ENCODE data around the gene APIP. TPM values are rescaled to one million over a fixed set of nuclear protein-coding genes. Genes with fewer than 3 reads are reported as not detected.

APIP gene
- total RNA-seq, 4 donors from 2014 or later, result 35.6 to 54.3 (median 39.0) TPM

DNA sequence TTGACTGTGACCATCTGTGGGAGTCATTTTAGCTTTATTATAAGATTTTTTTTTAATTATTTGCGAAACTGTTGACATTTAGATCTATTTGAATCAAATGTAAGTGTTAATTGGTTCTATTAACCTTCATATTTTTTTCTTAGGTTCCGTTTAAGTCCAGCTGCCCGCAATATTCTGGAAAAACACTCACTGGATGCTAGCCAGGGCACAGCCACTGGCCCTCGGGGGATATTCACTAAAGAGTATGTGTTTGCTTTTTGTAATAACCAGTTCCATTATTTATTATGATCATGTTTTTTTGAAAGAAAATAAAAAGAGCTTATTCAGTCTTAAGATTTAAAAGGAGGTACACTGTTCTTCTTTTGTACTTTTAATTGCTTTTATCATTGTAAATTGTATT, 44.1 kb upstream of the APIP start:
- WGBS, 2 donors, result 70 to 77% methylated on average over 4 of the region's 4 CpGs
- H3K4me1 ChIP-seq, result peaks cover 3 to 7% of the 10 kb centered on the region in 2 donors
- no peaks in the 10 kb centered on the region for H3K36me3 ChIP-seq
- H3K27me3 ChIP-seq, result no peaks in the 10 kb centered on the region
- intact Hi-C loops (cut with DNase I), result no loop called here
- H3K27ac ChIP-seq, result no peak overlapping the region
- TF ChIP-seq, protein P1, sequence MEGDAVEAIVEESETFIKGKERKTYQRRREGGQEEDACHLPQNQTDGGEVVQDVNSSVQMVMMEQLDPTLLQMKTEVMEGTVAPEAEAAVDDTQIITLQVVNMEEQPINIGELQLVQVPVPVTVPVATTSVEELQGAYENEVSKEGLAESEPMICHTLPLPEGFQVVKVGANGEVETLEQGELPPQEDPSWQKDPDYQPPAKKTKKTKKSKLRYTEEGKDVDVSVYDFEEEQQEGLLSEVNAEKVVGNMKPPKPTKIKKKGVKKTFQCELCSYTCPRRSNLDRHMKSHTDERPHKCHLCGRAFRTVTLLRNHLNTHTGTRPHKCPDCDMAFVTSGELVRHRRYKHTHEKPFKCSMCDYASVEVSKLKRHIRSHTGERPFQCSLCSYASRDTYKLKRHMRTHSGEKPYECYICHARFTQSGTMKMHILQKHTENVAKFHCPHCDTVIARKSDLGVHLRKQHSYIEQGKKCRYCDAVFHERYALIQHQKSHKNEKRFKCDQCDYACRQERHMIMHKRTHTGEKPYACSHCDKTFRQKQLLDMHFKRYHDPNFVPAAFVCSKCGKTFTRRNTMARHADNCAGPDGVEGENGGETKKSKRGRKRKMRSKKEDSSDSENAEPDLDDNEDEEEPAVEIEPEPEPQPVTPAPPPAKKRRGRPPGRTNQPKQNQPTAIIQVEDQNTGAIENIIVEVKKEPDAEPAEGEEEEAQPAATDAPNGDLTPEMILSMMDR (IDR thresholded peaks at IDR 0.05), result no peak
- TF ChIP-seq POLR2A (IDR thresholded peaks at IDR 0.05), result no peak
- DNase-seq, result no peak
- no peaks in the 10 kb centered on the region for H3K9me3 ChIP-seq
- no peak overlapping the region for H3K4me3 ChIP-seq (replicated peaks in 1 of 3)

DNA sequence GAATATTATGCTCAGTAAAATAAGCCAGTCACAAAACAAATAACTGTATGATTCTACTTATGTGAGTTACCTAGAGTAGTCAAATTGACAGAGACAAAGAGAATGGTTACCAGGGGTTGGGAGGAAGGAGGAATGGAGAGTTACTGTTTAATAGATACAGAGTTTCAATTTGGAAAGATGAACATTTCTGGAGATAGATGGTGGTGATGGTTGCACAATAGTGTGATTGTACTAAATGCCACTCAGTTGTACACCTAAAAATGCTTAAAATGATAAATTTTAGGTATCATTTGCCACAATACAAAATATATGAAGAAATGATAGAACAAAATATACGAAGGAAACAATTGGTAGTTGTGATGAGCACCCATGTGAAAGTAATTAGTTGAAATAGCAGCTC, 43.6 kb upstream of the APIP start:
- 94 to 97% methylated on average over 1 of the region's 1 CpG for WGBS, 2 donors
- no peaks in the 10 kb centered on the region for H3K27me3 ChIP-seq
- H3K36me3 ChIP-seq, result no peaks in the 10 kb centered on the region
- intact Hi-C loops (cut with DNase I), result no loop called here
- no peak overlapping the region for H3K27ac ChIP-seq
- no peak for DNase-seq
- TF ChIP-seq, protein P1 (IDR thresholded peaks at IDR 0.05), result no peak
- no peak for TF ChIP-seq POLR2A (IDR thresholded peaks at IDR 0.05)
- H3K9me3 ChIP-seq, result no peaks in the 10 kb centered on the region
- H3K4me3 ChIP-seq (replicated peaks in 1 of 3), result no peak overlapping the region
- peaks cover 3 to 7% of the 10 kb centered on the region in 2 donors for H3K4me1 ChIP-seq

DNA sequence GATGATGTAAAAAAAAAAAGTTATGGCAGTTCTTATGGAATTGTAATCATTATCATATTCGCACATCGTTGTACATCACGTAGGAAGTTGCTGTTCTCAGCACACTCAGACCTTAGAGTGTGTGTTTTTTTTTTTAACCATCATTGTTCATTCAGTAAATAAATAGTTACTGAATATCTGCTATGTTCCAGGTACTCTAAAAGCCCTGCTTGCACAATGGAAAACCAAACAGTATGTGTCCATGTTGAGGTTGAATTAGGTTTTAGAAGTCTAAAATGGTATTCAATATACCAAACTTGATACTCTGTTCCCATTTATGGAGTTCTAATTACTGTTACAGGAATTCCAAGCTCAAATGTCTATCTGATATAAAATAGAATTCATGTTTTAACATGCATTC, 41.4 kb upstream of the APIP start:
- WGBS, 2 donors, result 96 to 98% methylated on average over 3 of the region's 3 CpGs
- H3K9me3 ChIP-seq, result no peaks in the 10 kb centered on the region
- intact Hi-C loops (cut with DNase I), result no loop called here
- H3K27me3 ChIP-seq, result no peaks in the 10 kb centered on the region
- H3K4me1 ChIP-seq, result peaks cover 3 to 7% of the 10 kb centered on the region in 2 donors
- no peak overlapping the region for H3K4me3 ChIP-seq (replicated peaks in 1 of 3)
- no peak overlapping the region for H3K27ac ChIP-seq
- H3K36me3 ChIP-seq, result no peaks in the 10 kb centered on the region
- TF ChIP-seq POLR2A (IDR thresholded peaks at IDR 0.05), result no peak
- TF ChIP-seq, protein P1 (IDR thresholded peaks at IDR 0.05), result no peak
- no peak for DNase-seq

DNA sequence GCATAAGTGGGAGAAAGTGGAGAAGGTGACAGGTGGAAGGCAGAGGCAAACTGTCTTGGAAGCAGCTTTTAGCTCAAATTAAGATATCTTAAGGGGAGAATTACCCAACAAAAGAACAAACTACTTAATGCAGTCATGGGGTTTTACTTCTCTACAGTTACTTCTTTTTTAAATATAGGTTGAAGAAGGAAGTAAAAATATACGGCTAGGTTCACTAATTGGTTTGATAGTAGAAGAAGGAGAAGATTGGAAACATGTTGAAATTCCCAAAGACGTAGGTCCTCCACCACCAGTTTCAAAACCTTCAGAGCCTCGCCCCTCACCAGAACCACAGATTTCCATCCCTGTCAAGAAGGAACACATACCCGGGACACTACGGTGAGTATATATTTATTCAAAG, 41.0 kb upstream of the APIP start:
- DNase-seq, result no peak
- 93 to 94% methylated on average over 5 of the region's 5 CpGs for WGBS, 2 donors
- intact Hi-C loops (cut with DNase I), result no loop called here

DNA sequence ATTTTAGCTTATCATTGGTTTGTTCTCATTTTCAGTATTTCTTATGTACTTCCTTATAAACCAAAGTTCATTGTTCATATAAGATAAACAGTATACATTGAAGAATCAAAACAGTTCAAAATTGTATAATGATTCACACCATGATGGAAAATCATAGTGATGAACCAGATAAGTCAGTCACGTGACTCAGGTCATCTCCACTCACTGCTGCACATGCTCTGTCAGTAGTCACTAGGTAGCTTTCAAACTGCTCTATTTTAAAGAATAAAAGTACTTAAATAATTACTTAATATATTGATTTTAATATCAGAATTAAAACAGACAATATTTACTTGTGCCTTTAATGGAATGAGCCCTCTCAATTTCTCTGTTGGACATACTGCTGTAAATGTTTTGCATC, 37.8 kb upstream of the APIP start:
- no peak for DNase-seq
- 98 to 100% methylated on average over 1 of the region's 1 CpG for WGBS, 2 donors
- no peaks in the 10 kb centered on the region for H3K9me3 ChIP-seq
- H3K27me3 ChIP-seq, result no peaks in the 10 kb centered on the region
- no peak overlapping the region for H3K4me3 ChIP-seq (replicated peaks in 1 of 3)
- no peak overlapping the region for H3K27ac ChIP-seq
- H3K4me1 ChIP-seq, result peaks cover 0 to under 1% of the 10 kb centered on the region in 2 donors
- intact Hi-C loops (cut with DNase I), result no loop called here
- TF ChIP-seq POLR2A (IDR thresholded peaks at IDR 0.05), result no peak
- TF ChIP-seq, protein P1 (IDR thresholded peaks at IDR 0.05), result no peak
- no peaks in the 10 kb centered on the region for H3K36me3 ChIP-seq

More for the DNA sequence above, 41.0 kb upstream of the APIP start:
- Histone ChIP-seq H3K9me3 (no peaks in the 10 kb centered on the region), H3K27ac (no peak overlapping the region), H3K36me3 (no peaks in the 10 kb centered on the region), H3K27me3 (no peaks in the 10 kb centered on the region), H3K4me1 (peaks cover 3 to 7% of the 10 kb centered on the region in 2 donors), H3K4me3 (replicated peaks in 1 of 3) (no peak overlapping the region)
- TF ChIP-seq, protein P1 (IDR thresholded peaks at IDR 0.05), result no peak
- TF ChIP-seq POLR2A (IDR thresholded peaks at IDR 0.05), result no peak

All from thyroid gland (tissue), 4 donors.